DMS53 treated with DMSO at 0.1 percent for 48 hours (cell line): ENCODE measurements around the gene PRSS2.
"Not testable (repeated sequence)": the region's sequence is repeated elsewhere in the genome, so short reads cannot be mapped to it uniquely, and the experiment has no call there.

Experiments
- DNase-seq: peaks from one replicate; lab custom pipeline; 2025; ENCODE audit not compliant: unreplicated experiment; lab: John Stamatoyannopoulos, UW

Gene PRSS2

GRCh38 chr7:142770661-142771352 is at the start of gene PRSS2:
Gene PRSS2, plus strand, starts transcription at chr7:142770970. Its CDS starts 13 bp downstream, at chr7:142770983.
- no peak for DNase-seq

GRCh38 chr7:142720986-142721385 is 49.8 kb upstream of the PRSS2 start:
- DNase-seq, result no peak

DNA sequence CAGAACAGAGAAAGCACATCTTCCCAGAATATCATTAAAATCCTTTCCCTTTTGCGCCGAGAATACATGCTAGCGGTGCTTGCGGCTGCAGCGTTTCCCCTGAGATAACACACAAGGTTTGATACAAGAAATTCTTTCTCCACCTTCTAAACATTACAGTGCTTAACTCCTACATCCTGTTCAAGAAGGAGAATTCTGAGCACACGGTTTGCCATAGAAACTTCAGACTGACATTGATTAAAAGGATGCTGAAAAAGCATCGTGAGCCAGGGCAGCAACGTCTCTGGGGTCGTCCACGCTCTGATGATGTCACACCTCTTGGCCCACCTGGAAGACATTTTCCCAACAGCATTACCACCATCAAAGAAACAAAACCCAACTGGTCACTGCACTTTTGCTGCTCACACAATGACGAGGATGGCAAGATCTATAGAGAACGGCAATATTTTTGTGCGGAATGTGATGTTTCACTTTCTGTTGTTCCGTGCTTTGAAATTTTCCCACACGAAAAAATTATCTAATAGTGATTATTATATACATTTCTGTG is 48.4 kb upstream of the PRSS2 start:
- no peak for DNase-seq

DNA sequence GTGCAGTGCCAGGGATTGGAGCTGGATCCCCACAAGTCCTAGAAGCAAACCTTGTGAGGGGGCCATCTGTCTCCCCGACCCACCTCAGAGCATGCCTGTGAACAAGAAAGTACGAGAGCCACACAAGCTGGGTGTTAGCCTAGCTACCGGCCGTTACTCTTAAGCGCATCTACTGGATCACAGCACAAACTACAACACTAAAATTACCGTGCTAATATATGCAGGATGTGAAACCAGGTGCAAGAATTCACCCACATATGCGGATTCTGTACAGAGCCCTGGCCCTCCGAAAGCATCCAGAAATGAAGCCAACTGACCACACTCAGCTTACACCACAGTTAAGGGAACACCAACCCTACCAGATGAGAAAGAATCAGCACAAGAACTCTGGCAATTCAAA is 37.5 kb upstream of the PRSS2 start:
- DNase-seq, result no peak

DNA sequence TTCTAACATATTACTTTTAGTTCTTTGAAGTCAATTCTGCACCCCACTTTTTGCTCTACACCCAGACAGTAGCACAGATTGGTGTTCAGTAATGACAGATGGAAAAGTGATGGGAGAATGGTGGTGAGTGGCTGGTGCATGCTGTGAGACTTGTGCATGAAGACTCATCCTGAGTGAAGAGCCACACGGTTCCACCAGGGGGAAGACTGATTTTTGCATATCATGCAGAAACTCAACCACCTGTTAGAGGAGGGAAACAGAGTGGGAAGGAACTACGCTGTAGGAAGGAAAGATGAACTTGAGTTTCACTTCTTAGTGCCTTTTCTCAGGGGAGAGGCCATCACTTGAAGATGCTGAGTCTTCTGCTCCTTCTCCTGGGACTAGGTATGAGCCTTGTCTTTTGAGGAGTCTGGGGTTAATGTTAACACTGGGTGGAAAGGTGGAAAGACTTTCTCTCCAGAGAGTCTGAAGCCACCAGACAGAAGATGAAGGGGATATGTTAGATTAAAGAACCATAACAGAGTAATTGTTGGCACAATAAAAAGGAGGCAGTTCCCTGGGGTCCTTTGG is 30.8 kb upstream of the PRSS2 start:
- DNase-seq, result no peak

DNA sequence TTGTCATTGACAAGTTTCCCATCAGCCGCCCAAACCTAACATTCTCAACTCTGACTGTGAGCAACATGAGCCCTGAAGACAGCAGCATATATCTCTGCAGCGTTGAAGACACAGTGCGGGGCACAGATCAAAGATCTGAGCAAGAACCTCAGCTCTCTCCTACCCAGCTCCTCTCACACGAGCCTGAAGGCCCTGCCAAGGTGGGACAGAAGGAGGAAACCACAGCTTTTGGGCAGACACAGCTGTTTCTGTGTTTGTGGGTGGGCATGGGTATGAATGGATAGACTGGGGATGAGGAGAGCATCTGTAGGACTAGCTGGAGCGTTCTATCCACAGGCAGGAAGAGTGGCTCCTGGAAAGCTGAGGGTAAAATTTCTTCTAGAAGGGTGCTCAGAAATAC is 30.0 kb upstream of the PRSS2 start:
- DNase-seq, result no peak

DNA sequence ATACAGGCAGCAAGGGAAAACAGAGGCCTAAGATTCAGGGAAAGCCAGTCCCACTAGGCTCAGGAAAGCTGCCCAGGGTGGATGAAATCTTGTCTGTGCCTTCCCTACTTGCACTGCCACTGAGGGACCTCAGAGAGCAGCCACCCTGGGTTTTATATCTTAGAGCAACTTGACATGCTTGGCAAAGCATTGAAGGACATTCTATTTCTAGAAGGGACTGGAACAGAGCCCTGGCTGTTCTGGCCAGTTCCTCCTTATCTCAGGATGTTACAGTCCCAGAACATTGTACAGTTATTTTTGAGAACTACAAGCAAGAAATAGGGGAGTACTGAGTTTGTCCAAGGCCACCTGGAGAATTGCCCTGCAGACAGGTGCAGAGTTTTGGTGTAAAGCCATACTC is 28.8 kb upstream of the PRSS2 start:
- not testable (repeated sequence) for DNase-seq

DNA sequence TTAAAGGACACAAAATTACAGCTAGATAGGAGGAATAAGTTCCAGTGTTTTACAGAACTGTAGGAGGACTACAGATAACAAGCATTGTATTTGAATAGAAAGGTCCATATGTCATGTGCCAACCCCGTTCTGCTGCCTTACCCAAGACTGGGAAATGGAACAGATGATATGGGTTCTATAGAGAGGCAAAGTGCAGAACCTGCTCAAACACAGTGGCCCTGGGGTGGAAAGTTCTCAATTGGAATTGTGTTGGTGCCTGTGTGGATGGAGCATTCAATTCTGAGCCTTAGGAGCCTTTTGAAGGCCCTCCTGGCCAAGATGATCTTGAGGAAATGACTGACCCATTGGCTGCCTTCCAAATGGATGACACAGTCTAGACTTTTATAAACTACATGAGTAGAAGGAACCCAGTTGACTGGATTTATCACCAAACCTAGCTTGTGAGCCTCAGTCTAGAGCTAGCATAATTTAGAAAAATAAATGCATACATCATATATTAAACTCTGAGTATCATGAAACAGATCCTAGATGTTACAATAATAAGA is 25.6 kb upstream of the PRSS2 start:
- DNase-seq, result no peak

- DNase-seq, result no peak
Measured at GRCh38 chr7:142745745-142746144, 25.0 kb upstream of the PRSS2 start.

DNA sequence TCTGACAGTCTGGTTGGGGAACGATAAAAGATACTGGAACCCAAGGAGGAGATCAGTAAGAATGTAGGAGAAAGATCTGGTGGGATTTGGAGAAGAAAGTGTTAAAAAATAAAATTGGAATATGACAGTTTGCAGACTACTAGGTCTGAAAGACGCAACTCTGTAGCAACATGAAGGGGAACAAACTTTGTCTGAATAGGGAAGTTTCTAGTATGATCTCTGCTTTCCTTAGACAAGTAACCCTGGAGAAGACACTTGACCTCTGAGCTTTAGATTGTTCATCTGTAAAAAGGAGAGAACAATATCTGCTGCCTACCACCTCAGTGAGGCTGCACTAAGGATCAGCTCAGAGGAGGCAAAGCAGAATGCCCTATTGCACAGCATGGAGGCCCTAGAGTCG is 24.5 kb upstream of the PRSS2 start:
- no peak for DNase-seq

DNA sequence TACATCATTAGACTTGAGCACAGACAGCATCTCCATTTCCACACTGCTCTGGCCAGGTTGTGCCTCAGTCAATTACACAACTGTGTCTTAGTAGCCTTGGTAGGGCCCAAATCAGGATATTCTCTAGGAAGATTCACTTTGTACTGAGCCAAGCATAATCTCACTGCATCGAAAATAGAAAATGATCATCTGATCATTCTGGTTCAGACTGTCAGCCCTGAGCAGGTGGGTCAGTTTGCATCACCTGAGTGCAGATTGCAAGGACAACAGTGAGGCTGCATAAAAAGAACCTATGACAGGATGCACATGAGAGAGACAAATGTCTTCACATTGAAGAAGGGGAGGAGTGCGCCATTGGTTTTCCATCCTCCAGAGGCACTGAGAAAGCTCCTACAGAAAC is 22.4 kb upstream of the PRSS2 start:
- DNase-seq, result not testable (repeated sequence)

DNA sequence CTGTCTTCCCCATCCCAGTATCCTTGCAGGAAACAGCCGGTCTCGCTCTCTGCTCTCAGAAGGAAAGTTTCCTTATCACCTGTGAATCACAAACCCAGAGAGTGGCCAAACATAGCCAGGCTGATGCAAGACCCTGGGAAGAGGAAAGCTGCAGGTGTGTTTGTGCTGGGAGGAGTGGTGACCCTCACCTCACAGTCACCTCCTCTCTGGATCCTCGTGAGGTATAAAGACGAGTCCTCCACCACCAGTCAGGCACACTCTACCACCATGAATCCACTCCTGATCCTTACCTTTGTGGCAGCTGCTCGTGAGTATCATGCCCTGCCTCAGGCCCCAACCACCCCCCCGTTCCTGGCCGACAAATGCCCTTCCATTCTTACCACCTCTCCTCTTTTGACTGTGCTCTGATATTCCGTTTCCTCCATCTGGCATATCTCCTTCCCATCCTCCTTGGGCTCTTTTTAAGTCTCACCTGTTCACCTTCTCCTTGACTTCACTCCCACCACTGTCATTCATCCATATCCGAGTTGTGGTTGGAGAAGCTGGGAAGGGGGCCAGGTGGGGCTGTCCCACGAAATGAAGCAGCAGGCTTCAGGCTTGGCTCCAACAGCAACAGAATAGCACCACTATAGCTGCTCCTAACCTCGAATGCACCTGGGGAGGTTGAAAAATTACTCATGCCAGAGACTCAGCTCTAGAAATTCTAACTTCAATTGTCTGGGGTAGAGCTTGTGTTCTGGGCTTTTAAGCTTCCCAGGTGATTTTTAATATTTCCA is 21.4 kb upstream of the PRSS2 start, which contains the start of gene PRSS1:
PRSS1 (plus strand) TSS at position 255 of the 776 bp plus-strand sequence; CDS start at position 268, 13 bp downstream.
- DNase-seq, result no peak

GRCh38 chr7:142750321-142750938 is 20.3 kb upstream of the PRSS2 start:
- DNase-seq, result no peak

- not testable (repeated sequence) for DNase-seq
Measured at GRCh38 chr7:142751526-142752175, 19.1 kb upstream of the PRSS2 start.

- DNase-seq, result no peak
Measured at GRCh38 chr7:142752376-142753225, 18.2 kb upstream of the PRSS2 start.

DNA sequence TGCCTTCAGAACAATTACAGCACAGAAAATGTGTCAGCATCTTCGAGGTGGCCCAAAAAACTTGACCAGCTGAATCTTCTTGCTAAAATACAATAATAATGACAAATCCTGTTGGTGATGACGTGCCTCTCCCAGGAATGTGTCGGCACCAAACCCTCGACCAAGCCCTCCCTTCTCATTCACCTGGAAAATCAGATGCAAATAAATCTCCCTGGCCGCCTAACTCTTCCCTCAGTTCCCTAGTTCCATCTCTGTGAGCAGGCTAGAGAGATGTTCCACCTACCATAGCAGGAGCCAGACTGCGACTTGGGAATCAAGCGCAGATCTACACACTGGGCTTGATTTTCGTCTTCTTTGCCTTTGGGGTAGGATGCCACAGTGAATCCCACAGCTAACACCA is 17.4 kb upstream of the PRSS2 start:
- no peak for DNase-seq

DNA sequence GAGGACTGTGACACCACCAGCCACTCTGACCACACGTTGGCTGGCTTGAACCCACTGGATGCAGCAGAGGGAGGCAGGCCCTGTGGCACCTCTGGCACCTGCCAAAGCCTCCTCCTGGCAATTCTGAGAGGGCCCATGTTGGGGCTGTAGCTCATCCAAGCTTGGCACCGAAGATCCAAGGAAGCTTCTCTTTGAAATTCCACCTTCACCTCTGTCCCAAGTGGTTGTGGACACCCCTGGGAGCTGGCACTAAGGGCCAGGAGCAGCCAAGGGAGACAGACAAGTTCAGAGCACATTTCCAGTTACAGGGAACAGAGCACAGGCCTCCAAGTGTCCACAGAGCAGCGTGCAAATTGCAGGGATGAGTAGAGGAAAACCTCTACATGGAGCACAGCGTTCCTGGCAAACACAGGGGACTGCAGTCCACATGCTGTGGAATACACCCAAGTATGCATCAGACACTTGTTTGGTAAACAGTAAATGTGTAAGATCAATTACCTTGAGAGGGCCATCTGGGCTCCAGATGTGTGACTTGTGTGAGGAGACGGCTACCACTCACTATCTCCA is 16.8 kb upstream of the PRSS2 start:
- DNase-seq, result not testable (repeated sequence)

DNA sequence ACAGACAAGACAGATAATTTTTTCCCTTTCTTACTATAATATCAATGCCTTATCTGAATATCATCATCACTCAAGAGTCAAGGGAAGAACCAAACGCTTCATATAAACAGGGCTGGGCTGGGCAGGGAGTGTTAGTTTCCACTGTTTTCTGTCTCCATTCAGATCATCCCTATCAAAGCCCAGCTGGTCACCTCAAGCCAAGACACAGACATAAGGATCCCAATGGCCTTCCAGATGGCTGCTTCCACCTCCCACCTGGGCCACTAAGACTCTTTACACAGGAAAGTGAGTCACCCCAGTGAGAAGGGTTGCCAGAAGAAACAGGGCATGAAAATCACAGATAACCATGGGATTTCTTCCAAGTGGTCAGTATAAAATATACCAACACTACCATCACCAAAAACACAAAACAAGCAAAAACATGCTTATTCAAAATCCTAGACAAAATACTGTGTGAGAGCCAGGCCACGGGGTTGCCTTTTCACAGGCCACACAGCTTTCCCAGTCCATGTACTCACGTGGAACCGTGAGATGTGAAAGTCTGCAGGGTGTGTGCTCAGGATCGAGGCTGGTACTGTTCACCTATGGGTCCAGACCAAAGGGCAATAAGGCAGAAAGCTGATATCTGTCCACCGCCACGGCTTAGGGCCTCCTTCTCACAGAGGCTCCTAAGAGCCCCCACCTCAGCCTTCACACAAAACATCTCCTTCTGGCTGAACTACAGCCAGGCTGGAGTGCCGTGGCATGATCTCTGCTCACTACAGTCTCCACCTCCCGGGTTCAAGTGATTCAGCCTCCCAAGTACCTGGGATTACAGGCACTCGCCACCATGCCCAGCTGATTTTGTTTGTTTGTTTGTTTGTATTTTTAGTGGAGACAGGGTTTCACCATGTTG is 15.8 kb upstream of the PRSS2 start:
- DNase-seq, result no peak
